ENCODE measurements around the gene TFPI2.
A peak's percentile ranks its signal among the peaks of the same experiment; 100 is the strongest.

The TFPI2 gene

DNA sequence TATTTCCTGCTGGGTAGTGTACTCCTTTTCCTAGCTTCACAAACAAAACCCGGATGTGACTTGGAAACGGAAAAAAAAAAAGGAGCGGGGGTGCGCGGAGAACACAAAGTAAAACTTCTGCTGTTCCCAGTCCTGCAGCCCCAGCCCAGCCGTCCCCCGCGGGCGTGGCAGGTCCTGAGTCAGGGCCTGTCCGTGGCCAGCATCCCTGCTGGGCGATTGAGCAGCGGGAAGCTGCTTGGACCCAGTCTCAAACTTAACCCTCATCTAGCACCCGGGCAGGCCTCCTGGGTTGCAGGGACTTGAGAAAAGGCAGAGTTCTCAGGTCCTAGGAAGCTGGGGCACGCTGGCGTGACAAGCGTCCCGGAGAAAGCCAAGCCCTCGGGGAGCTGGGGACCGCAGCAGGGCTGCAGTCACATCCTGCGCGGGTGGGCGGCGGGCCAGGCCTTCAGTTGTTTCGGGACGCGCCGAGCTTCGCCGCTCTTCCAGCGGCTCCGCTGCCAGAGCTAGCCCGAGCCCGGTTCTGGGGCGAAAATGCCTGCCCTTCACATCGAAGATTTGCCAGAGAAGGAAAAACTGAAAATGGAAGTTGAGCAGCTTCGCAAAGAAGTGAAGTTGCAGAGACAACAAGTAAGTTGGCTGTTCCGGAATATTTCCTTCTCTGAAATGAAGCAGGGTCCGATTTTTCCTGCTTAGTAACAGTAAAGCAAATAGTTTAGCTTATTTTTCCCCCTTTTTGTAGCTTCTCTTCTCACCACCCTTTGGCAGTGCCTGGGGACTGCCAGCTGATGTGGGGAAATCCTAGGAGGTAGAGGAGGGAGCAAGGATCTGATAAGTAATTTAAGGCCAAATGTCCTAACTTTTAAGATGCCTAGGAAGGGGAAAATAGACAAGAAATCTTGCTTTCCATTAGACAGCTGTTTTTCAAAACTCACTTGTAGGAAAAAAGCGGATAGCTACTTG lies 31.3 kb upstream of the TFPI2 start, which contains the start of gene GNG11 (continued):
- TF ChIP-seq, protein P1, sequence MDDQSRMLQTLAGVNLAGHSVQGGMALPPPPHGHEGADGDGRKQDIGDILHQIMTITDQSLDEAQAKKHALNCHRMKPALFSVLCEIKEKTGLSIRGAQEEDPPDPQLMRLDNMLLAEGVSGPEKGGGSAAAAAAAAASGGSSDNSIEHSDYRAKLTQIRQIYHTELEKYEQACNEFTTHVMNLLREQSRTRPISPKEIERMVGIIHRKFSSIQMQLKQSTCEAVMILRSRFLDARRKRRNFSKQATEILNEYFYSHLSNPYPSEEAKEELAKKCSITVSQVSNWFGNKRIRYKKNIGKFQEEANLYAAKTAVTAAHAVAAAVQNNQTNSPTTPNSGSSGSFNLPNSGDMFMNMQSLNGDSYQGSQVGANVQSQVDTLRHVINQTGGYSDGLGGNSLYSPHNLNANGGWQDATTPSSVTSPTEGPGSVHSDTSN (CRISPR knock-in tag; IDR thresholded peaks at IDR 0.05): no peak
- TF ChIP-seq ZBTB48 (tag by site-specific recombination; IDR thresholded peaks at IDR 0.05) (peak; percentile 74), GLI4 (tag by site-specific recombination; IDR thresholded peaks at IDR 0.05) (peak; percentile 56; the same call in 1 of the 2 replicates), ZNF423 (tag by site-specific recombination; IDR thresholded peaks at IDR 0.05) (peak; percentile 87), ZNF394 (tag by site-specific recombination; IDR thresholded peaks at IDR 0.05; ENCODE audit: borderline replicate concordance) (0 out of 2 replicates have a peak, but pooled peaks have one; percentile 59), PRDM1 (tag by site-specific recombination; IDR thresholded peaks at IDR 0.05) (peak; percentile 22; the same call in 1 of the 2 replicates), ZFP37 (tag by site-specific recombination; IDR thresholded peaks at IDR 0.05) (0 out of 2 replicates have a peak, but pooled peaks have one; percentile 67), KLF9 (tag by site-specific recombination; IDR thresholded peaks at IDR 0.05; ENCODE audit: low read depth) (peak; percentile 16; the same call in 1 of the 2 replicates), ZBTB20 (tag by site-specific recombination; IDR thresholded peaks at IDR 0.05) (peak; percentile 93), ZNF350 (tag by site-specific recombination; IDR thresholded peaks at IDR 0.05) (no peak), REPIN1 (tag by site-specific recombination; IDR thresholded peaks at IDR 0.05; ENCODE audit: low read depth) (no peak), ZNF624 (tag by site-specific recombination; IDR thresholded peaks at IDR 0.05) (no peak), ZFP69B (tag by site-specific recombination; IDR thresholded peaks at IDR 0.05) (peak; percentile 42; the same call in 1 of the 2 replicates), ZNF335 (tag by site-specific recombination; conservative IDR thresholded peaks at IDR 0.05) (peak; percentile 77), ZNF140 (tag by site-specific recombination; IDR thresholded peaks at IDR 0.05) (no peak), ZNF366 (tag by site-specific recombination; conservative IDR thresholded peaks at IDR 0.05) (peak; percentile 51; the same call in 1 of the 2 replicates)
- TF ChIP-seq, protein P2, sequence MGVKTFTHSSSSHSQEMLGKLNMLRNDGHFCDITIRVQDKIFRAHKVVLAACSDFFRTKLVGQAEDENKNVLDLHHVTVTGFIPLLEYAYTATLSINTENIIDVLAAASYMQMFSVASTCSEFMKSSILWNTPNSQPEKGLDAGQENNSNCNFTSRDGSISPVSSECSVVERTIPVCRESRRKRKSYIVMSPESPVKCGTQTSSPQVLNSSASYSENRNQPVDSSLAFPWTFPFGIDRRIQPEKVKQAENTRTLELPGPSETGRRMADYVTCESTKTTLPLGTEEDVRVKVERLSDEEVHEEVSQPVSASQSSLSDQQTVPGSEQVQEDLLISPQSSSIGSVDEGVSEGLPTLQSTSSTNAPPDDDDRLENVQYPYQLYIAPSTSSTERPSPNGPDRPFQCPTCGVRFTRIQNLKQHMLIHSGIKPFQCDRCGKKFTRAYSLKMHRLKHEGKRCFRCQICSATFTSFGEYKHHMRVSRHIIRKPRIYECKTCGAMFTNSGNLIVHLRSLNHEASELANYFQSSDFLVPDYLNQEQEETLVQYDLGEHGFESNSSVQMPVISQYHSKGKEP (tag by site-specific recombination; IDR thresholded peaks at IDR 0.05): 0 out of 2 replicates have a peak, but pooled peaks have one; percentile 16
- TF ChIP-seq, protein P3, sequence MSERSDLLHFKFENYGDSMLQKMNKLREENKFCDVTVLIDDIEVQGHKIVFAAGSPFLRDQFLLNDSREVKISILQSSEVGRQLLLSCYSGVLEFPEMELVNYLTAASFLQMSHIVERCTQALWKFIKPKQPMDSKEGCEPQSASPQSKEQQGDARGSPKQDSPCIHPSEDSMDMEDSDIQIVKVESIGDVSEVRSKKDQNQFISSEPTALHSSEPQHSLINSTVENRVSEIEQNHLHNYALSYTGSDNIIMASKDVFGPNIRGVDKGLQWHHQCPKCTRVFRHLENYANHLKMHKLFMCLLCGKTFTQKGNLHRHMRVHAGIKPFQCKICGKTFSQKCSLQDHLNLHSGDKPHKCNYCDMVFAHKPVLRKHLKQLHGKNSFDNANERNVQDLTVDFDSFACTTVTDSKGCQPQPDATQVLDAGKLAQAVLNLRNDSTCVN (tag by site-specific recombination; optimal IDR thresholded peaks at IDR 0.05): peak; percentile 62
- TF ChIP-seq, protein P4, sequence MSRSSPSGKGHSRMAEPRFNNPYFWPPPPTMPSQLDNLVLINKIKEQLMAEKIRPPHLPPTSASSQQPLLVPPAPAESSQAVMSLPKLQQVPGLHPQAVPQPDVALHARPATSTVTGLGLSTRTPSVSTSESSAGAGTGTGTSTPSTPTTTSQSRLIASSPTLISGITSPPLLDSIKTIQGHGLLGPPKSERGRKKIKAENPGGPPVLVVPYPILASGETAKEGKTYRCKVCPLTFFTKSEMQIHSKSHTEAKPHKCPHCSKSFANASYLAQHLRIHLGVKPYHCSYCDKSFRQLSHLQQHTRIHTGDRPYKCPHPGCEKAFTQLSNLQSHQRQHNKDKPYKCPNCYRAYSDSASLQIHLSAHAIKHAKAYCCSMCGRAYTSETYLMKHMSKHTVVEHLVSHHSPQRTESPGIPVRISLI (tag by site-specific recombination; IDR thresholded peaks at IDR 0.05): 0 out of 2 replicates have a peak, but pooled peaks have one; percentile 46
- TF ChIP-seq, protein P5, sequence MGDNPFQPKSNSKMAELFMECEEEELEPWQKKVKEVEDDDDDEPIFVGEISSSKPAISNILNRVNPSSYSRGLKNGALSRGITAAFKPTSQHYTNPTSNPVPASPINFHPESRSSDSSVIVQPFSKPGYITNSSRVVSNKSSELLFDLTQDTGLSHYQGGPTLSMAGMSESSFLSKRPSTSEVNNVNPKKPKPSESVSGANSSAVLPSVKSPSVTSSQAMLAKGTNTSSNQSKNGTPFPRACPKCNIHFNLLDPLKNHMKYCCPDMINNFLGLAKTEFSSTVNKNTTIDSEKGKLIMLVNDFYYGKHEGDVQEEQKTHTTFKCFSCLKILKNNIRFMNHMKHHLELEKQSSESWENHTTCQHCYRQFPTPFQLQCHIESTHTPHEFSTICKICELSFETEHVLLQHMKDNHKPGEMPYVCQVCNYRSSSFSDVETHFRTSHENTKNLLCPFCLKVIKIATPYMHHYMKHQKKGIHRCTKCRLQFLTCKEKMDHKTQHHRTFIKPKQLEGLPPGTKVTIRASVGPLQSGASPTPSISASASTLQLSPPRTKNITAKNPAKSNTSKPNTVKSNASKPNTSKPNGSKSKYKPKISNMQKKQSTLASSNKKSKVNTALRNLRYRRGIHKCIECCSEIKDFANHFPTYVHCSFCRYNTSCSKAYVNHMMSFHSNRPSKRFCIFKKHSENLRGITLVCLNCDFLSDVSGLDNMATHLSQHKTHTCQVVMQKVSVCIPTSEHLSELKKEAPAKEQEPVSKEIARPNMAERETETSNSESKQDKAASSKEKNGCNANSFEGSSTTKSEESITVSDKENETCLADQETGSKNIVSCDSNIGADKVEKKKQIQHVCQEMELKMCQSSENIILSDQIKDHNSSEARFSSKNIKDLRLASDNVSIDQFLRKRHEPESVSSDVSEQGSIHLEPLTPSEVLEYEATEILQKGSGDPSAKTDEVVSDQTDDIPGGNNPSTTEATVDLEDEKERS (tag by site-specific recombination; IDR thresholded peaks at IDR 0.05): no peak
- TF ChIP-seq, protein P6, sequence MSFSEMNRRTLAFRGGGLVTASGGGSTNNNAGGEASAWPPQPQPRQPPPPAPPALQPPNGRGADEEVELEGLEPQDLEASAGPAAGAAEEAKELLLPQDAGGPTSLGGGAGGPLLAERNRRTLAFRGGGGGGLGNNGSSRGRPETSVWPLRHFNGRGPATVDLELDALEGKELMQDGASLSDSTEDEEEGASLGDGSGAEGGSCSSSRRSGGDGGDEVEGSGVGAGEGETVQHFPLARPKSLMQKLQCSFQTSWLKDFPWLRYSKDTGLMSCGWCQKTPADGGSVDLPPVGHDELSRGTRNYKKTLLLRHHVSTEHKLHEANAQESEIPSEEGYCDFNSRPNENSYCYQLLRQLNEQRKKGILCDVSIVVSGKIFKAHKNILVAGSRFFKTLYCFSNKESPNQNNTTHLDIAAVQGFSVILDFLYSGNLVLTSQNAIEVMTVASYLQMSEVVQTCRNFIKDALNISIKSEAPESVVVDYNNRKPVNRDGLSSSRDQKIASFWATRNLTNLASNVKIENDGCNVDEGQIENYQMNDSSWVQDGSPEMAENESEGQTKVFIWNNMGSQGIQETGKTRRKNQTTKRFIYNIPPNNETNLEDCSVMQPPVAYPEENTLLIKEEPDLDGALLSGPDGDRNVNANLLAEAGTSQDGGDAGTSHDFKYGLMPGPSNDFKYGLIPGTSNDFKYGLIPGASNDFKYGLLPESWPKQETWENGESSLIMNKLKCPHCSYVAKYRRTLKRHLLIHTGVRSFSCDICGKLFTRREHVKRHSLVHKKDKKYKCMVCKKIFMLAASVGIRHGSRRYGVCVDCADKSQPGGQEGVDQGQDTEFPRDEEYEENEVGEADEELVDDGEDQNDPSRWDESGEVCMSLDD (tag by site-specific recombination; IDR thresholded peaks at IDR 0.05): peak; percentile 35; the same call in 1 of the 2 replicates
- TF ChIP-seq, protein P7, sequence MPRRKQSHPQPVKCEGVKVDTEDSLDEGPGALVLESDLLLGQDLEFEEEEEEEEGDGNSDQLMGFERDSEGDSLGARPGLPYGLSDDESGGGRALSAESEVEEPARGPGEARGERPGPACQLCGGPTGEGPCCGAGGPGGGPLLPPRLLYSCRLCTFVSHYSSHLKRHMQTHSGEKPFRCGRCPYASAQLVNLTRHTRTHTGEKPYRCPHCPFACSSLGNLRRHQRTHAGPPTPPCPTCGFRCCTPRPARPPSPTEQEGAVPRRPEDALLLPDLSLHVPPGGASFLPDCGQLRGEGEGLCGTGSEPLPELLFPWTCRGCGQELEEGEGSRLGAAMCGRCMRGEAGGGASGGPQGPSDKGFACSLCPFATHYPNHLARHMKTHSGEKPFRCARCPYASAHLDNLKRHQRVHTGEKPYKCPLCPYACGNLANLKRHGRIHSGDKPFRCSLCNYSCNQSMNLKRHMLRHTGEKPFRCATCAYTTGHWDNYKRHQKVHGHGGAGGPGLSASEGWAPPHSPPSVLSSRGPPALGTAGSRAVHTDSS (tag by site-specific recombination; IDR thresholded peaks at IDR 0.05): peak; percentile 26; the same call in 1 of the 2 replicates

Measured in HEK293 (cell line).